Measurements from ENCODE around the gene ZNF618. TPM values are rescaled to one million over a fixed set of nuclear protein-coding genes. Genes with fewer than 3 reads are reported as not detected.

The ZNF618 gene
- total RNA-seq, 1 experiment from 2014 or later, result 22.0 TPM

DNA sequence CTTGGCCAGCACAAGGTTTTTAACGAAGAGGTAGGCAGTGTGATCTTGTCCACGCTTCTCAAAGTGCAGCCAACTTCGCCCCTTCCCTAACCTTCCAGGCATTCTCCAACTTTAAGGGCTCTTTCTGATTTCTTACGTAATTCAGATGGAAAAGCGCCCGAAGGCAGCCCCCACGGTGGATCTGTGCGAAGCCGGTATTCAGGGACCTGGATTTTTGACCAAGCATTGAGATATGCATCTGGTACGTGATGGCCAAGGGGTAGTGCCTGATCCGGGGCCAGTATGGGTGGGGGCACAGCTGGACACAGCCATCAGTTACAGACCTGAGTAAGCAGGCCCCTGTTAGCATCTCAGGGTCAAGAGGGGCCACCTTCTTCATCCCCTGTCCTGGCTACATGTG is 122.0 kb downstream of the ZNF618 start:
- no peaks in the 10 kb centered on the region for H3K9me3 Mint-ChIP-seq
- ATAC-seq, result no peak
- CTCF ChIA-PET, result no interaction called here

More for the DNA sequence above, 122.0 kb downstream of the ZNF618 start:
- Mint-ChIP-seq H3K36me3 (no peaks in the 10 kb centered on the region), H3K4me3 (no peak overlapping the region), H3K27me3 (ENCODE audit: low read depth) (no peaks in the 10 kb centered on the region), H3K4me1 (no peaks in the 10 kb centered on the region), H3K27ac (peak overlapping the region; percentile 57; the same call in 1 of the 2 replicates)
- DNase-seq (ENCODE audit: low spot score), result no peak
- POLR2A ChIA-PET, result no interaction called here
- TF ChIP-seq, protein P1, sequence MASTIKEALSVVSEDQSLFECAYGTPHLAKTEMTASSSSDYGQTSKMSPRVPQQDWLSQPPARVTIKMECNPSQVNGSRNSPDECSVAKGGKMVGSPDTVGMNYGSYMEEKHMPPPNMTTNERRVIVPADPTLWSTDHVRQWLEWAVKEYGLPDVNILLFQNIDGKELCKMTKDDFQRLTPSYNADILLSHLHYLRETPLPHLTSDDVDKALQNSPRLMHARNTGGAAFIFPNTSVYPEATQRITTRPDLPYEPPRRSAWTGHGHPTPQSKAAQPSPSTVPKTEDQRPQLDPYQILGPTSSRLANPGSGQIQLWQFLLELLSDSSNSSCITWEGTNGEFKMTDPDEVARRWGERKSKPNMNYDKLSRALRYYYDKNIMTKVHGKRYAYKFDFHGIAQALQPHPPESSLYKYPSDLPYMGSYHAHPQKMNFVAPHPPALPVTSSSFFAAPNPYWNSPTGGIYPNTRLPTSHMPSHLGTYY (CRISPR knock-in tag; IDR thresholded peaks at IDR 0.05), result no peak
- TF ChIP-seq, protein P2, sequence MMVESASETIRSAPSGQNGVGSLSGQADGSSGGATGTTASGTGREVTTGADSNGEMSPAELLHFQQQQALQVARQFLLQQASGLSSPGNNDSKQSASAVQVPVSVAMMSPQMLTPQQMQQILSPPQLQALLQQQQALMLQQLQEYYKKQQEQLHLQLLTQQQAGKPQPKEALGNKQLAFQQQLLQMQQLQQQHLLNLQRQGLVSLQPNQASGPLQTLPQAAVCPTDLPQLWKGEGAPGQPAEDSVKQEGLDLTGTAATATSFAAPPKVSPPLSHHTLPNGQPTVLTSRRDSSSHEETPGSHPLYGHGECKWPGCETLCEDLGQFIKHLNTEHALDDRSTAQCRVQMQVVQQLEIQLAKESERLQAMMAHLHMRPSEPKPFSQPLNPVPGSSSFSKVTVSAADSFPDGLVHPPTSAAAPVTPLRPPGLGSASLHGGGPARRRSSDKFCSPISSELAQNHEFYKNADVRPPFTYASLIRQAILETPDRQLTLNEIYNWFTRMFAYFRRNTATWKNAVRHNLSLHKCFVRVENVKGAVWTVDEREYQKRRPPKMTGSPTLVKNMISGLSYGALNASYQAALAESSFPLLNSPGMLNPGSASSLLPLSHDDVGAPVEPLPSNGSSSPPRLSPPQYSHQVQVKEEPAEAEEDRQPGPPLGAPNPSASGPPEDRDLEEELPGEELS (CRISPR knock-in tag; IDR thresholded peaks at IDR 0.05), result no peak
- no peak for TF ChIP-seq NFE2L1 (CRISPR knock-in tag; IDR thresholded peaks at IDR 0.05)
- TF ChIP-seq, protein P3, sequence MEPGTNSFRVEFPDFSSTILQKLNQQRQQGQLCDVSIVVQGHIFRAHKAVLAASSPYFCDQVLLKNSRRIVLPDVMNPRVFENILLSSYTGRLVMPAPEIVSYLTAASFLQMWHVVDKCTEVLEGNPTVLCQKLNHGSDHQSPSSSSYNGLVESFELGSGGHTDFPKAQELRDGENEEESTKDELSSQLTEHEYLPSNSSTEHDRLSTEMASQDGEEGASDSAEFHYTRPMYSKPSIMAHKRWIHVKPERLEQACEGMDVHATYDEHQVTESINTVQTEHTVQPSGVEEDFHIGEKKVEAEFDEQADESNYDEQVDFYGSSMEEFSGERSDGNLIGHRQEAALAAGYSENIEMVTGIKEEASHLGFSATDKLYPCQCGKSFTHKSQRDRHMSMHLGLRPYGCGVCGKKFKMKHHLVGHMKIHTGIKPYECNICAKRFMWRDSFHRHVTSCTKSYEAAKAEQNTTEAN (CRISPR knock-in tag; IDR thresholded peaks at IDR 0.05), result no peak
- TF ChIP-seq JUN (CRISPR knock-in tag; IDR thresholded peaks at IDR 0.05), result no peak
- TF ChIP-seq, protein P4, sequence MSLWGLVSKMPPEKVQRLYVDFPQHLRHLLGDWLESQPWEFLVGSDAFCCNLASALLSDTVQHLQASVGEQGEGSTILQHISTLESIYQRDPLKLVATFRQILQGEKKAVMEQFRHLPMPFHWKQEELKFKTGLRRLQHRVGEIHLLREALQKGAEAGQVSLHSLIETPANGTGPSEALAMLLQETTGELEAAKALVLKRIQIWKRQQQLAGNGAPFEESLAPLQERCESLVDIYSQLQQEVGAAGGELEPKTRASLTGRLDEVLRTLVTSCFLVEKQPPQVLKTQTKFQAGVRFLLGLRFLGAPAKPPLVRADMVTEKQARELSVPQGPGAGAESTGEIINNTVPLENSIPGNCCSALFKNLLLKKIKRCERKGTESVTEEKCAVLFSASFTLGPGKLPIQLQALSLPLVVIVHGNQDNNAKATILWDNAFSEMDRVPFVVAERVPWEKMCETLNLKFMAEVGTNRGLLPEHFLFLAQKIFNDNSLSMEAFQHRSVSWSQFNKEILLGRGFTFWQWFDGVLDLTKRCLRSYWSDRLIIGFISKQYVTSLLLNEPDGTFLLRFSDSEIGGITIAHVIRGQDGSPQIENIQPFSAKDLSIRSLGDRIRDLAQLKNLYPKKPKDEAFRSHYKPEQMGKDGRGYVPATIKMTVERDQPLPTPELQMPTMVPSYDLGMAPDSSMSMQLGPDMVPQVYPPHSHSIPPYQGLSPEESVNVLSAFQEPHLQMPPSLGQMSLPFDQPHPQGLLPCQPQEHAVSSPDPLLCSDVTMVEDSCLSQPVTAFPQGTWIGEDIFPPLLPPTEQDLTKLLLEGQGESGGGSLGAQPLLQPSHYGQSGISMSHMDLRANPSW (CRISPR knock-in tag; conservative IDR thresholded peaks at IDR 0.05; ENCODE audit: low read depth), result no peak
- no peak for TF ChIP-seq FOXK1 (CRISPR knock-in tag; IDR thresholded peaks at IDR 0.05)
- TF ChIP-seq, protein P5, sequence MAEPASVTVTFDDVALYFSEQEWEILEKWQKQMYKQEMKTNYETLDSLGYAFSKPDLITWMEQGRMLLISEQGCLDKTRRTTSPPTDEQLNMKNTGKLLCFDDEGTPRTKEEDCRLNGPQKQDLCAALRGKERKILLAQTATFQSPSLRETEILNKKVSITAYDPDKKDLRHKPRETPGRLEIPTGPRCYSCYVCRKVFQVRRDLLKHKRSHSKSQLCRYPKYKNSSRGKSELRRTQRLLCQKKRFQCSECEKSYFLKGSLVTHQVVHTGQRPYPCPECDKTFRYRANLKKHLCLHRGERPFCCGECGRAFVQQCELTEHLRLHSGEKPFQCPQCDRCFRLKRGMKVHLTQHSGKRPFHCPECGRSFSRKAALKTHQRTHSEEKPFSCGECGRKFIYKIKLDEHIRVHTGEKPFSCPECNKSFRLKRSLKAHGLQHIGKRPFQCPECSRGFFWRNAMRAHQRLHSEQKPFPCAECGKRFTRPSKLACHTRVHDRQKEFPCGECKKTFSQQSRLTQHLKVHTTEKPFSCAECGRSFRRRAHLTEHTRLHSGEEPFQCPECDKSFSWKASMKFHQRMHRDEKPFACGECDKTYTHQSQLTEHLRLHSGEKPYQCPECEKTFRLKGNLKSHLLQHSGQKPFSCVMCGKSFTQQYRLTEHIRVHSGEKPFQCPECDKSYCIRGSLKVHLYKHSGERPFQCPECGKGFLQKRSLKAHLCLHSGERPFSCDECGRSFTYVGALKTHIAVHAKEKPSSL (CRISPR knock-in tag; conservative IDR thresholded peaks at IDR 0.05), result no peak
- TF ChIP-seq NFATC4 (CRISPR knock-in tag; IDR thresholded peaks at IDR 0.05), result no peak
- no peak for TF ChIP-seq GABPB1 (CRISPR knock-in tag; IDR thresholded peaks at IDR 0.05)
- TF ChIP-seq NFYB (CRISPR knock-in tag; conservative IDR thresholded peaks at IDR 0.05; ENCODE audit: low read depth), result no peak
- TF ChIP-seq, protein P6, sequence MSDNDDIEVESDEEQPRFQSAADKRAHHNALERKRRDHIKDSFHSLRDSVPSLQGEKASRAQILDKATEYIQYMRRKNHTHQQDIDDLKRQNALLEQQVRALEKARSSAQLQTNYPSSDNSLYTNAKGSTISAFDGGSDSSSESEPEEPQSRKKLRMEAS (CRISPR knock-in tag; IDR thresholded peaks at IDR 0.05), result no peak
- TF ChIP-seq, protein P7, sequence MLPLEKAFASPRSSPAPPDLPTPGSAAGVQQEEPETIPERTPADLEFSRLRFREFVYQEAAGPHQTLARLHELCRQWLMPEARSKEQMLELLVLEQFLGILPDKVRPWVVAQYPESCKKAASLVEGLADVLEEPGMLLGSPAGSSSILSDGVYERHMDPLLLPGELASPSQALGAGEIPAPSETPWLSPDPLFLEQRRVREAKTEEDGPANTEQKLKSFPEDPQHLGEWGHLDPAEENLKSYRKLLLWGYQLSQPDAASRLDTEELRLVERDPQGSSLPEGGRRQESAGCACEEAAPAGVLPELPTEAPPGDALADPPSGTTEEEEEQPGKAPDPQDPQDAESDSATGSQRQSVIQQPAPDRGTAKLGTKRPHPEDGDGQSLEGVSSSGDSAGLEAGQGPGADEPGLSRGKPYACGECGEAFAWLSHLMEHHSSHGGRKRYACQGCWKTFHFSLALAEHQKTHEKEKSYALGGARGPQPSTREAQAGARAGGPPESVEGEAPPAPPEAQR (CRISPR knock-in tag; IDR thresholded peaks at IDR 0.05), result no peak
- no peak for TF ChIP-seq TEAD1 (CRISPR knock-in tag; IDR thresholded peaks at IDR 0.05)
- TF ChIP-seq, protein P8, sequence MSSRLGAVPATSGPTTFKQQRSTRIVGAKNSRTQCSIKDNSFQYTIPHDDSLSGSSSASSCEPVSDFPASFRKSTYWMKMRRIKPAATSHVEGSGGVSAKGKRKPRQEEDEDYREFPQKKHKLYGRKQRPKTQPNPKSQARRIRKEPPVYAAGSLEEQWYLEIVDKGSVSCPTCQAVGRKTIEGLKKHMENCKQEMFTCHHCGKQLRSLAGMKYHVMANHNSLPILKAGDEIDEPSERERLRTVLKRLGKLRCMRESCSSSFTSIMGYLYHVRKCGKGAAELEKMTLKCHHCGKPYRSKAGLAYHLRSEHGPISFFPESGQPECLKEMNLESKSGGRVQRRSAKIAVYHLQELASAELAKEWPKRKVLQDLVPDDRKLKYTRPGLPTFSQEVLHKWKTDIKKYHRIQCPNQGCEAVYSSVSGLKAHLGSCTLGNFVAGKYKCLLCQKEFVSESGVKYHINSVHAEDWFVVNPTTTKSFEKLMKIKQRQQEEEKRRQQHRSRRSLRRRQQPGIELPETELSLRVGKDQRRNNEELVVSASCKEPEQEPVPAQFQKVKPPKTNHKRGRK (CRISPR knock-in tag; IDR thresholded peaks at IDR 0.05; ENCODE audit: borderline replicate concordance), result no peak
- no peak for TF ChIP-seq ZBTB21 (CRISPR knock-in tag; IDR thresholded peaks at IDR 0.05; ENCODE audit: borderline replicate concordance)
- TF ChIP-seq, protein P9, sequence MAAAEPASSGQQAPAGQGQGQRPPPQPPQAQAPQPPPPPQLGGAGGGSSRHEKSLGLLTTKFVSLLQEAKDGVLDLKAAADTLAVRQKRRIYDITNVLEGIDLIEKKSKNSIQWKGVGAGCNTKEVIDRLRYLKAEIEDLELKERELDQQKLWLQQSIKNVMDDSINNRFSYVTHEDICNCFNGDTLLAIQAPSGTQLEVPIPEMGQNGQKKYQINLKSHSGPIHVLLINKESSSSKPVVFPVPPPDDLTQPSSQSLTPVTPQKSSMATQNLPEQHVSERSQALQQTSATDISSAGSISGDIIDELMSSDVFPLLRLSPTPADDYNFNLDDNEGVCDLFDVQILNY (CRISPR knock-in tag; IDR thresholded peaks at IDR 0.05), result no peak
- no peak for TF ChIP-seq ETV6 (CRISPR knock-in tag; IDR thresholded peaks at IDR 0.05)
- TF ChIP-seq HMGA2 (CRISPR knock-in tag; IDR thresholded peaks at IDR 0.05), result no peak
- no peak for TF ChIP-seq NR3C1 (CRISPR knock-in tag; conservative IDR thresholded peaks at IDR 0.05; ENCODE audit: low read depth)
